Measurements from ENCODE around the gene SAMD3.

The SAMD3 gene

GRCh38 chr6:130148181-130148580 lies 74.6 kb downstream of the SAMD3 start:
- Mint-ChIP-seq H3K36me3 (ENCODE audit: low read depth) (peaks cover 21% of the 10 kb centered on the region), H3K4me3 (no peak overlapping the region), H3K27ac (no peak overlapping the region), H3K9me3 (no peaks in the 10 kb centered on the region), H3K27me3 (ENCODE audit: low read depth, poor library complexity) (peaks cover 6% of the 10 kb centered on the region), H3K4me1 (no peaks in the 10 kb centered on the region)
- DNase-seq: no peak
- TF ChIP-seq, protein P1, sequence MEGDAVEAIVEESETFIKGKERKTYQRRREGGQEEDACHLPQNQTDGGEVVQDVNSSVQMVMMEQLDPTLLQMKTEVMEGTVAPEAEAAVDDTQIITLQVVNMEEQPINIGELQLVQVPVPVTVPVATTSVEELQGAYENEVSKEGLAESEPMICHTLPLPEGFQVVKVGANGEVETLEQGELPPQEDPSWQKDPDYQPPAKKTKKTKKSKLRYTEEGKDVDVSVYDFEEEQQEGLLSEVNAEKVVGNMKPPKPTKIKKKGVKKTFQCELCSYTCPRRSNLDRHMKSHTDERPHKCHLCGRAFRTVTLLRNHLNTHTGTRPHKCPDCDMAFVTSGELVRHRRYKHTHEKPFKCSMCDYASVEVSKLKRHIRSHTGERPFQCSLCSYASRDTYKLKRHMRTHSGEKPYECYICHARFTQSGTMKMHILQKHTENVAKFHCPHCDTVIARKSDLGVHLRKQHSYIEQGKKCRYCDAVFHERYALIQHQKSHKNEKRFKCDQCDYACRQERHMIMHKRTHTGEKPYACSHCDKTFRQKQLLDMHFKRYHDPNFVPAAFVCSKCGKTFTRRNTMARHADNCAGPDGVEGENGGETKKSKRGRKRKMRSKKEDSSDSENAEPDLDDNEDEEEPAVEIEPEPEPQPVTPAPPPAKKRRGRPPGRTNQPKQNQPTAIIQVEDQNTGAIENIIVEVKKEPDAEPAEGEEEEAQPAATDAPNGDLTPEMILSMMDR (IDR thresholded peaks at IDR 0.05): no peak

DNA sequence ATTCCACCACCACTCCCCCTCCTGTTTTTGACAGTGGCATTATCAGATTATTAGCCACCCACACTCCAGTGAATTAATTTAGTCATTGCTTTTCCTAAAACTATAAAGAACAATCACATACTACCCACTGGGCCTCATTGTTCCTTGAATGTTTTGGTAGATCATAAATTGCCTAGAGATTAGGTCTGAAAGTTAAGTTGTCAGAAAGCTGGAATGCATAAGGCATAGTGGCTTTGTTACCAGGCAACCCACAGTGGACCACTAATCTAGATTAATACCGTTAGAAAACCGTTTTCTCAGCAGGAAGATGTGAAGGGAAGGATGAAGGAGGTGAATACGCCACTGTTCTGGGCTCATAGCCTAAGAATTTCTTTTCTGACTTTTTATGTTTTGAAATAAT lies 75.6 kb downstream of the SAMD3 start:
- no peaks in the 10 kb centered on the region for H3K4me1 Mint-ChIP-seq
- DNase-seq: no peak
- H3K27me3 Mint-ChIP-seq (ENCODE audit: low read depth, poor library complexity): peaks cover 6% of the 10 kb centered on the region
- no peak overlapping the region for H3K4me3 Mint-ChIP-seq
- TF ChIP-seq, protein P1 (IDR thresholded peaks at IDR 0.05): no peak
- H3K36me3 Mint-ChIP-seq (ENCODE audit: low read depth): peaks cover 31% of the 10 kb centered on the region
- H3K27ac Mint-ChIP-seq: no peak overlapping the region
- no peaks in the 10 kb centered on the region for H3K9me3 Mint-ChIP-seq

GRCh38 chr6:130143709-130144108 lies 79.0 kb downstream of the SAMD3 start:
- Mint-ChIP-seq H3K4me1 (no peaks in the 10 kb centered on the region), H3K9me3 (no peaks in the 10 kb centered on the region), H3K36me3 (ENCODE audit: low read depth) (peaks cover 45% of the 10 kb centered on the region), H3K4me3 (no peak overlapping the region), H3K27ac (peak overlapping the region; percentile 60), H3K27me3 (ENCODE audit: low read depth, poor library complexity) (peaks cover 4% of the 10 kb centered on the region)
- DNase-seq: no peak
- TF ChIP-seq, protein P1 (IDR thresholded peaks at IDR 0.05): no peak

GRCh38 chr6:130140084-130140483 lies 82.7 kb downstream of the SAMD3 start:
- Mint-ChIP-seq H3K4me3 (no peak overlapping the region), H3K27me3 (ENCODE audit: low read depth, poor library complexity) (peaks cover 4% of the 10 kb centered on the region), H3K27ac (no peak overlapping the region), H3K36me3 (ENCODE audit: low read depth) (peaks cover 75% of the 10 kb centered on the region), H3K9me3 (no peaks in the 10 kb centered on the region), H3K4me1 (peaks cover 7% of the 10 kb centered on the region)
- DNase-seq: no peak
- TF ChIP-seq, protein P1 (IDR thresholded peaks at IDR 0.05): no peak

DNA sequence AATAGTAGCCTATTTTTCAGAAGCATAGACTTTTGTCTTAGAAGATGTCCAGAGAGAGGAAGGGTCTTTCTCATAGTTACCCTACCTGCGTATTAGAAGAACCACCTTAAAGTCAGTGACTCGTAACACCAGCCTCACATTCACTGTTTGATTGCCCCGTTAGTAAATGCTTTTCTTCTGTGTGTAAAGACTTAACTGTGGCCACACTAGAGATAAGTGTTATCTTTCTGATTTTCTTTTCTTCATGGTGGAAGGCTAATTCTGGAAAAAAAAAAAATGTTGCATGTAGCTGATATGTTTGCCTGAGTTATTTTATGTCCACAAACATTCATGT lies 83.9 kb downstream of the SAMD3 start:
- H3K4me3 Mint-ChIP-seq: no peak overlapping the region
- TF ChIP-seq, protein P1 (IDR thresholded peaks at IDR 0.05): no peak
- H3K36me3 Mint-ChIP-seq (ENCODE audit: low read depth): peaks cover 77% of the 10 kb centered on the region
- H3K4me1 Mint-ChIP-seq: peaks cover 7% of the 10 kb centered on the region
- H3K9me3 Mint-ChIP-seq: no peaks in the 10 kb centered on the region
- H3K27ac Mint-ChIP-seq: no peak overlapping the region
- no peak for DNase-seq
- H3K27me3 Mint-ChIP-seq (ENCODE audit: low read depth, poor library complexity): peaks cover 4% of the 10 kb centered on the region

DNA sequence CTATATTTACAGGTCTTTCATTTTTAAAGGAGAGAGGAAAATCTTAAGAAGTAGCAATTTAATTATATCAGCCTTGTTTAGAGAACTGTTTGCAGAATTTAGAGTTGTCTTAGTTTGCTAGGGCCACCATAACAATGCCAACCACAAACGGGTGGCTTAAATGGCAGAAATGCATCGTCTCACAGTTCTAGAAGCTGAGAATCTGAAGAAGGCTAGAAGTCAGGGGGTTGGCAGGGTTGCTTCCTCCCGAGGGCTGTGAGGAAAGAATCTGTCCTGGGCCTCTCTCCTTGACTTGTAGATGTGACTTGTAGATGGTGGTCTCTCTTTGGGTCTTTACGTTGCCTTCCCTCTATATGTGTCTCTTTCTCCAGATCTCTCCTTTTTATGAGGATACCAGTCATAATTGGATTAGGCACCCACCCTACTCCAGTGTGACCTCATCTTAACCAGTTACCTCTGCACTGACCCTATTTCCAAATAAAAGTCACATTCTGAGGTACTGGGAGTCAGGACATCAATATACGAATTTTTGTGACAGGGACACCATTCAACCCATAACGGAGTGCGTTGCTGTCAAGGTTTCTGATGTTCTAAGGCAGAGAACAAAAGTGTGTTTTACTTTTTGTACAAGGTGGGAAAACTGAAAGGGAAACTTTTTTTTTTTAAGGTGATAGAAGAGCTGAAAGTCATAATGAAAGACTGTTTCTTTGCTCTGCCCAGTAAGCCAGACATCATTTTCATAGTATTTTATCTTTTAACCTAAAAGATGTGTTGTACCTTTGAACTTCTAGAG lies 84.4 kb downstream of the SAMD3 start:
- Mint-ChIP-seq H3K27me3 (ENCODE audit: low read depth, poor library complexity) (no peaks in the 10 kb centered on the region), H3K9me3 (no peaks in the 10 kb centered on the region), H3K36me3 (ENCODE audit: low read depth) (peaks cover 77% of the 10 kb centered on the region)

More for the DNA sequence above, 84.4 kb downstream of the SAMD3 start:
- DNase-seq: no peak
- Mint-ChIP-seq H3K4me3 (no peak overlapping the region), H3K4me1 (peaks cover 7% of the 10 kb centered on the region), H3K27ac (no peak overlapping the region)
- TF ChIP-seq, protein P1 (IDR thresholded peaks at IDR 0.05): no peak

Measured in nephron progenitor cell (in vitro differentiated cells).